Muscle of leg (tissue), 11 donors: ENCODE measurements around the gene SSU72. TPM values are rescaled to one million over a fixed set of nuclear protein-coding genes. Genes with fewer than 3 reads are reported as not detected.

ENCODE experiments used
- DNase-seq: peaks from one replicate; pipeline ENCODE4 v3.0.0; 2013
- H3K27ac ChIP-seq: one replicate; pipeline ENCODE4 v1.5.1; 2013; ENCODE audit warnings: mild to moderate bottlenecking, low read length, control low read depth
- H3K27me3 ChIP-seq: one replicate; pipeline ENCODE4 v1.6.1; 2013; ENCODE audit warnings: low read length; ENCODE audit not compliant: control insufficient read depth, insufficient read depth
- H3K36me3 ChIP-seq: one replicate; pipeline ENCODE4 v1.6.1; 2013; ENCODE audit warnings: low read length; ENCODE audit not compliant: control insufficient read depth, insufficient read depth
- H3K4me1 ChIP-seq: one replicate; pipeline ENCODE4 v1.6.1; 2013; ENCODE audit warnings: low read length; ENCODE audit not compliant: control insufficient read depth, insufficient read depth
- H3K4me3 ChIP-seq: one replicate; pipeline ENCODE4 v1.5.1; 2013; ENCODE audit warnings: low read length, control low read depth
- H3K9me3 ChIP-seq: replicated peaks from 2 replicates; pipeline ENCODE4 v1.6.1; 2013; ENCODE audit warnings: low read depth, low read length; ENCODE audit not compliant: control insufficient read depth
- WGBS: methylation state at CpG from one replicate; pipeline ENCODE4 v1.1.5; 2013; ENCODE audit warnings: missing lambda C conversion rate; ENCODE audit not compliant: insufficient coverage; 5-methylcytosine and 5-hydroxymethylcytosine counted together
- polyA plus RNA-seq, 8 donors: library from polyadenylated mRNA; unstranded; fragments of 120-200 nt; gene quantifications; one replicate each; pipeline versions ENCODE4 v1.2.1 to v1.2.3, GENCODE V29; 2013; ENCODE audit warnings: inconsistent platforms in 1 of 8, low replicate concordance in 1 of 8; ENCODE audit not compliant: insufficient read length in 8 of 8, insufficient read depth in 1 of 8
- total RNA-seq: library from RNA; stranded (reverse); fragments of 120-200 nt; gene quantifications from one replicate; pipeline ENCODE4 v1.2.4, GENCODE V29; 2013

Gene SSU72
- total and polyA plus RNA-seq, 9 donors, result 38.0 to 106 (median 92.1) TPM

GRCh38 chr1:1619917-1620361 lies 45.3 kb upstream of the SSU72 start:
- peak overlapping the region; percentile 69 for H3K27ac ChIP-seq
- no peaks in the 10 kb centered on the region for H3K27me3 ChIP-seq
- H3K4me3 ChIP-seq, result no peak overlapping the region
- H3K36me3 ChIP-seq, result peaks cover 30% of the 10 kb centered on the region
- WGBS, result 72% methylated on average over 12 of the region's 14 CpGs
- no peaks in the 10 kb centered on the region for H3K9me3 ChIP-seq
- H3K4me1 ChIP-seq, result peaks cover 43% of the 10 kb centered on the region
- DNase-seq, result no peak

DNA sequence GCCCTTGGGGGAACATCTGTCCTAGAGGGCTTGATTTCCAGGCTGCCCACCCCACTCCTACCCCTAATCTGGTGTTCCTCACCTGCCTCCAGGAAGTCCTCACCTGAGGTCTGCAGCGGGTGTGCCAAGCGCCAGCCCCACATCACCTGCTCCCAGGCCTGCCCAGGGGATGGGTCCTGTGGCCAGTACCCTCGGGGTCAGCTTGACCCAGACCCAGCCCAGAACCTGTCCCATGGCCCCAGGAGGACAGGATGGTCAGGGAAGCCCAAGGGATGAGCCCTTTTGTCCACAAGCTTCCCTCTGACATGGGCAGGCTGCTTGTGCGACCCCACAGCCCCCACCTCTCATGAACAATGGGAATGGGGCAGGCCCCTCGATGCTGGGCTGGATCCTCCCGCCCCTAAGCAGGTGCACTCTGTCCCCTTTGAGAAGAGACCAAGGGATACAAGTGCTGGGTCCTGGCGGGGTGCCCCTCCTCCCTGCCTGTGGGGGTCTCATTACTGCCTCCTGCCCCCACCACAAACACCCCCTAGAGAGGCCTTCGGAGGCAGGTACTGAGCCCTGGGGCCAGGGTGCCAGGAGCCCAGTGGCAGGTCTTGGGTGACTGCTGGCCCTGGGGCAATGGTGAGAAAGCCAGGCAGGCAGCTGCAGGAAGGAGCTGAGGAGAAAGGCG lies 43.9 kb upstream of the SSU72 start:
- no peak overlapping the region for H3K27ac ChIP-seq
- no peaks in the 10 kb centered on the region for H3K9me3 ChIP-seq
- no peak for DNase-seq
- H3K4me1 ChIP-seq, result peaks cover 55% of the 10 kb centered on the region
- H3K36me3 ChIP-seq, result peaks cover 26% of the 10 kb centered on the region
- 98% methylated on average over 7 of the region's 9 CpGs for WGBS
- no peaks in the 10 kb centered on the region for H3K27me3 ChIP-seq
- H3K4me3 ChIP-seq, result no peak overlapping the region

DNA sequence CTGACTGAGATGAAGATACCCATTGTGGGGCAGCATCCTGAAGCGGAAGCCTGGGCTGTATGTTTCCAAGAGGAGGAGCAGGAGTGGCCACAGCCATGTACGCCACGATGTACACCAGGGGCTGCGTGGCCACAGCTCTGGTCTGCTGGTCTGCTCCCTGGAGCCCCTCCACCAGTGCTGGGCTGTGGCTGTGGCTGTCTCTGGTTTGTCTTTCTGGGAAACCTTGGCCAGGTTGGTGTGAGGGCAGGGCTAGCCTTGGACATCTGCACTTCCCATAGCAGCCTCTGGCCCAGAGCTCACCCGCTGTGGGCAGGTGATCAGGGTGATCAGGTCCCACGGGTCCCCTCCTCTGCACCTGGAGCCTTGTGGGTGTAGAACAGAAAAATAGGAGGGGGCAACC lies 43.3 kb upstream of the SSU72 start:
- peaks cover 55% of the 10 kb centered on the region for H3K4me1 ChIP-seq
- peaks cover 26% of the 10 kb centered on the region for H3K36me3 ChIP-seq
- H3K9me3 ChIP-seq, result no peaks in the 10 kb centered on the region
- WGBS, result 97% methylated on average over 6 of the region's 6 CpGs
- H3K27me3 ChIP-seq, result no peaks in the 10 kb centered on the region
- DNase-seq, result no peak
- H3K4me3 ChIP-seq, result no peak overlapping the region
- no peak overlapping the region for H3K27ac ChIP-seq

DNA sequence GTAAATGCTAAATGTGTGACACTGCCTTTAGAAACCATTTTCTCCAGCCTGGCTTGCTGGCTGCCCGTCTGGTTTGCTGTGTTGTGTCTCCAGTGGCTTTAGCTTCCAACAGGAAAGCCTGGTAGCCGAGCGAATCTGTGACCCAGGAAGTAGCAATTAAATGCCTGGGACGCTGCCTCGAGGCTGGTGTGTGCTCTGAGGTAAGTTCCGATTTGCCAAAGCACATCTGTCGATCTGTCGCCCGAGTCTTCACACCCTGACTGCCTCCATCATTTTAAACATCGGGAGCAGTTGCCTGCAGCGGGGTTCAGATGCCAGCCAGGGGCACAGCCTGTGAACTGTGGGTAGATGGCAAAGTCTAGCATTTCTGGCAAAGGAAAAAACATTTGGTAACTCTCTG lies 42.9 kb upstream of the SSU72 start:
- peaks cover 24% of the 10 kb centered on the region for H3K36me3 ChIP-seq
- DNase-seq, result no peak
- no peaks in the 10 kb centered on the region for H3K27me3 ChIP-seq
- no peak overlapping the region for H3K4me3 ChIP-seq
- 86% methylated on average over 7 of the region's 11 CpGs for WGBS
- peaks cover 53% of the 10 kb centered on the region for H3K4me1 ChIP-seq
- H3K27ac ChIP-seq, result no peak overlapping the region
- no peaks in the 10 kb centered on the region for H3K9me3 ChIP-seq

DNA sequence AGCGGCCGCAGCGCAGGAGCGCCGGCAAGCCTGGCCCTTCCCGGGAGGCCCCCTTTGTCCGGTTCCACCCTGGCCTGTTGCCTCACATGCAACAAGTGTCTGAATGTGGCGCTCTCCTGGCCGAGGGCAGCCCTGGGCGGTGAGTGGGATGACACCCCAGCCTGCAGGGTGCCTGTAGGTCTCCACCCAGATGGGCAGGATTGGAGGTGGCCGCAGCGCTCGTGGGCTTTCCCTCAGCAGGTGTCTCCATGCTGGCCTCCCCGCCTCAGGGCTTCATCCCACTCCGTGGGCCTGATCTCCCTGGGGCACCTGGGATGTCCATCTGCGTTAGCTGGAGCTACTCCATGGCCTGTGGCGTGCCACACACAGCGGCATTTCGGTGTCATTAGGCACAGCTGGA lies 42.2 kb upstream of the SSU72 start:
- peaks cover 21% of the 10 kb centered on the region for H3K36me3 ChIP-seq
- H3K9me3 ChIP-seq, result no peaks in the 10 kb centered on the region
- no peak for DNase-seq
- H3K4me1 ChIP-seq, result peaks cover 48% of the 10 kb centered on the region
- 80% methylated on average over 14 of the region's 19 CpGs for WGBS
- H3K27ac ChIP-seq, result no peak overlapping the region
- peak overlapping the region; percentile 54 for H3K4me3 ChIP-seq
- no peaks in the 10 kb centered on the region for H3K27me3 ChIP-seq

GRCh38 chr1:1616045-1616790 lies 41.6 kb upstream of the SSU72 start:
- Histone ChIP-seq H3K4me1 (peaks cover 47% of the 10 kb centered on the region), H3K4me3 (peak overlapping the region; percentile 100), H3K36me3 (peaks cover 21% of the 10 kb centered on the region), H3K27ac (no peak overlapping the region), H3K9me3 (no peaks in the 10 kb centered on the region), H3K27me3 (no peaks in the 10 kb centered on the region)
- 4% methylated on average over 80 of the region's 80 CpGs for WGBS
- DNase-seq, result no peak

- Histone ChIP-seq H3K9me3 (no peaks in the 10 kb centered on the region), H3K4me1 (peaks cover 47% of the 10 kb centered on the region), H3K36me3 (peaks cover 21% of the 10 kb centered on the region), H3K27ac (peak within 1 kb of the TSS; percentile 100), H3K27me3 (no peaks in the 10 kb centered on the region), H3K4me3 (peak within 1 kb of the TSS; percentile 100)
- under 1% methylated on average over 107 of the region's 107 CpGs for WGBS
- peak; percentile 98 for DNase-seq
These were observed 40.8 kb upstream of the SSU72 start, which contains the start of gene MIB2 for GRCh38 chr1:1615256-1616044. Gene MIB2 (plus strand): TSS chr1:1615500. CDS start chr1:1623453, 7,953 bp downstream.

- peaks cover 45% of the 10 kb centered on the region for H3K4me1 ChIP-seq
- under 1% methylated on average over 23 of the region's 23 CpGs for WGBS
- peak overlapping the region; percentile 100 for H3K4me3 ChIP-seq
- peaks cover 21% of the 10 kb centered on the region for H3K36me3 ChIP-seq
- H3K27ac ChIP-seq, result peak overlapping the region; percentile 71
- DNase-seq, result no peak
- H3K27me3 ChIP-seq, result no peaks in the 10 kb centered on the region
- H3K9me3 ChIP-seq, result no peaks in the 10 kb centered on the region
These were observed 40.2 kb upstream of the SSU72 start for GRCh38 chr1:1614954-1615255.

DNA sequence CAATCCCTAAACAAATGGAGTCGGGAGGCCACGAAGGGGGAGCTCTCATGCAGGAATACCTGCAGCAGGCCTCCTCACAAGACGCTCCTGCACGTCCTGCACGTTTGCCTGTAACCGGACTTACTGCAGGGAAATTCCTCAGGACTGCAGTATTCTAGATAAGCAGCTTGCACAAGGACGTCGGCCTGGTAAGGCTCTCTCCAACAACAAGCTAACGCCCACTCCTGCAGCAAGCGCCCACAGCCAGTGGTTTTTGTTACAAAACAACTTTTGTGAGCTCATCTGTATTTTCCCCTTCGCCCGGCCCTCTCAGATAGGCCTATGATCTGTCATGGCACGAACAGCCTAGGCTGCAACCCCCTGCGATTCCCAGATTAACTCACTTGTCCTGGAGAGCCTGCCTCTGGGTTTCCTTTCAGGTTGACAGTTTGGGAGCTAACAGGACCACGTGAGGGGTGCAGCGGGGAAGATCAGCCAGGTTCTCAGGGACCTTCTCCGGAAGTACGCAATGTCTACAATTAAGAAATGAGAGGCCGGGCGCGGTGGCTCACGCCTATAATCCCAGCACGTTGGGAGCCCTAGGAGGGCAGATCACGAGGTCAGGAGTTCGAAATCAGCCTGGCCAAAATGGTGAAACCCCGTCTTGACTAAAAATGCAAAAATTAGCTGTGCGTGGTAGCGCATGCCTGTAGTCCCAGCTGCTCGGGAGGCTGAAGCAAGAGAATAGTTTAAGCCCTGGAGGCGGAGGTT lies 39.7 kb upstream of the SSU72 start:
- H3K4me3 ChIP-seq, result peak overlapping the region; percentile 100
- no peaks in the 10 kb centered on the region for H3K27me3 ChIP-seq
- 29% methylated on average over 28 of the region's 30 CpGs for WGBS
- peaks cover 39% of the 10 kb centered on the region for H3K4me1 ChIP-seq
- no peak for DNase-seq
- H3K27ac ChIP-seq, result no peak overlapping the region
- H3K9me3 ChIP-seq, result no peaks in the 10 kb centered on the region
- H3K36me3 ChIP-seq, result peaks cover 21% of the 10 kb centered on the region
